GM12878 (cell line): ENCODE results near the gene CFAP97. TPM values are rescaled to one million over a fixed set of nuclear protein-coding genes. Genes with fewer than 3 reads are reported as not detected.
A peak's percentile ranks its signal among the peaks of the same experiment; 100 is the strongest.

Source experiments
- ATAC-seq: fragments of 200-7000 bp; cut with Tn5 transposase; 3 replicates; pipeline ENCODE4 v1.9.1; 2020; ENCODE audit warnings: mild to moderate bottlenecking, moderate library complexity
- BruUV-seq: library from RNA; stranded (reverse); fragments of 400-500 nt; replicated peaks from 2 replicates; lab custom pipeline; 2021; lab: Mats Ljungman, UMichigan
- CTCF ChIA-PET: fragments of 300-600 bp; sonication (Branson Sonifier 250); formaldehyde crosslinking; extraction: SDS; loops from one replicate; lab custom pipeline; 2021; ENCODE audit warnings: inconsistent platforms; lab: Yijun Ruan, JAX
- POLR2A ChIA-PET: fragments of 350-600 bp; formaldehyde crosslinking; extraction: SDS; loops from one replicate; lab custom pipeline; 2021; ENCODE audit warnings: inconsistent platforms; lab: Charles Lee
- RAD21 ChIA-PET: fragments of 300-600 bp; sonication (Branson Sonifier 250); formaldehyde crosslinking; loops from one replicate; lab custom pipeline; 2023; ENCODE audit warnings: antibody characterized with exemption; ENCODE audit not compliant: unreplicated experiment; lab: Charles Lee
- SMC1A ChIA-PET: fragments of 300-600 bp; sonication (Branson Sonifier 250); formaldehyde crosslinking; loops from one replicate; lab custom pipeline; 2023; ENCODE audit not compliant: unreplicated experiment, uncharacterized antibody; lab: Charles Lee
- DNase-seq: peaks from one replicate; pipeline ENCODE4 v3.0.0-alpha.2; 2011; ENCODE audit warnings: low read depth, low spot score
- FAIRE-seq: peaks from 3 replicates; lab custom pipeline; 2011; peaks lifted over from hg19 to GRCh38; lab: Jason Lieb, UNC
- H2AFZ ChIP-seq: 2 replicates; pipeline ENCODE4 v1.6.0; 2011; ENCODE audit warnings: low read depth, low read length, control low read depth; ENCODE audit not compliant: control insufficient read depth
- H3K27ac ChIP-seq: 2 replicates; pipeline ENCODE4 v1.5.1; 2011; ENCODE audit warnings: control low read depth; ENCODE audit not compliant: control insufficient read depth, insufficient read depth
- H3K27me3 ChIP-seq, 2 experiments: replicated peaks in 1 of 2; 2 replicates each; pipeline versions ENCODE4 v1.6.0 to v1.6.1; 2011; ENCODE audit warnings: low read length in 1 of 2; ENCODE audit not compliant: control insufficient read depth in 2 of 2, insufficient read depth in 2 of 2
- H3K36me3 ChIP-seq, 2 experiments: 2 replicates each; pipeline ENCODE4 v1.5.1; 2011; ENCODE audit warnings: low read length in 1 of 2; ENCODE audit not compliant: control insufficient read depth in 2 of 2, insufficient read depth in 2 of 2
- H3K4me1 ChIP-seq: 2 replicates; pipeline ENCODE4 v1.6.1; 2011; ENCODE audit warnings: mild to moderate bottlenecking, low read length, moderate library complexity, mixed read lengths; ENCODE audit not compliant: control insufficient read depth, insufficient read depth
- H3K4me2 ChIP-seq: 2 replicates; pipeline ENCODE4 v1.6.0; 2011; ENCODE audit warnings: control low read depth; ENCODE audit not compliant: control insufficient read depth, insufficient read depth
- H3K4me3 ChIP-seq: fragments of 200-600 bp; sonication (generic); 2 replicates; pipeline ENCODE4 v1.5.1; 2016
- H3K79me2 ChIP-seq: 2 replicates; pipeline ENCODE4 v1.6.0; 2011; ENCODE audit warnings: low read length; ENCODE audit not compliant: control insufficient read depth, insufficient read depth
- H3K9ac ChIP-seq: 2 replicates; pipeline ENCODE4 v1.8.0; 2011; ENCODE audit warnings: low read length, control low read depth, mixed read lengths; ENCODE audit not compliant: control insufficient read depth, insufficient read depth
- H3K9me3 ChIP-seq: replicated peaks from 3 replicates; pipeline ENCODE4 v1.5.1; 2011; ENCODE audit warnings: mild to moderate bottlenecking, low read length; ENCODE audit not compliant: control insufficient read depth, insufficient read depth
- H4K20me1 ChIP-seq: 2 replicates; pipeline ENCODE4 v1.6.0; 2011; ENCODE audit not compliant: control insufficient read depth, insufficient read depth
- CHD1 ChIP-seq: IDR thresholded peaks from 2 replicates; pipeline ENCODE4 v1.6.1; 2012; ENCODE audit warnings: low read depth, low read length, improper control_type of control experiment
- CHD2 ChIP-seq: IDR thresholded peaks from 2 replicates; pipeline ENCODE4 v1.6.1; 2011; ENCODE audit warnings: low read depth, low read length, improper control_type of control experiment, borderline replicate concordance
- CTCF ChIP-seq, 3 experiments: IDR thresholded peaks in 2 of 3; conservative IDR thresholded peaks in 1 of 3; 2 replicates each; pipeline ENCODE4 v1.5.1; 2011; ENCODE audit warnings: low read depth in 3 of 3, low read length in 3 of 3, mild to moderate bottlenecking in 3 of 3, control low read depth in 2 of 3, moderate library complexity in 2 of 3, inconsistent platforms in 1 of 3, mixed read lengths in 1 of 3; ENCODE audit not compliant: control insufficient read depth in 2 of 3, insufficient read depth in 1 of 3; ENCODE audit errors: extremely low read depth in 1 of 3
- E4F1 ChIP-seq: fragments of 450-650 bp; IDR thresholded peaks from 2 replicates; pipeline ENCODE4 v1.6.1; 2018; ENCODE audit warnings: borderline replicate concordance, mild to moderate bottlenecking; ENCODE audit not compliant: partially characterized antibody
- FOXM1 ChIP-seq: IDR thresholded peaks from 2 replicates; pipeline ENCODE4 v1.6.1; 2012; ENCODE audit warnings: low read depth, mild to moderate bottlenecking, inconsistent platforms, low read length, moderate library complexity
- PAX8 ChIP-seq: fragments of 450-650 bp; IDR thresholded peaks from 2 replicates; pipeline ENCODE4 v1.6.1; 2017; ENCODE audit warnings: mild to moderate bottlenecking, moderate library complexity
- RAD21 ChIP-seq: IDR thresholded peaks from 2 replicates; pipeline ENCODE4 v1.6.1; 2011; ENCODE audit warnings: mild to moderate bottlenecking, low read depth, low read length, moderate library complexity; ENCODE audit not compliant: insufficient read depth
- RB1 ChIP-seq: fragments of 450-650 bp; formaldehyde crosslinking; IDR thresholded peaks from 2 replicates; pipeline ENCODE4 v1.6.1; 2017; ENCODE audit warnings: mild to moderate bottlenecking, borderline replicate concordance
- SMC3 ChIP-seq: IDR thresholded peaks from 2 replicates; pipeline ENCODE4 v1.6.1; 2011; ENCODE audit warnings: low read length, improper control_type of control experiment, borderline replicate concordance
- SPI1 ChIP-seq: IDR thresholded peaks from 2 replicates; pipeline ENCODE4 v1.6.1; 2011; ENCODE audit warnings: low read depth, mild to moderate bottlenecking, low read length, moderate library complexity, borderline replicate concordance; ENCODE audit not compliant: insufficient read depth
- SREBF2 ChIP-seq: IDR thresholded peaks from 2 replicates; pipeline ENCODE4 v1.6.1; 2012; ENCODE audit warnings: mild to moderate bottlenecking, low read length
- ZBTB4 ChIP-seq: fragments of 450-650 bp; formaldehyde crosslinking; IDR thresholded peaks from 2 replicates; pipeline ENCODE4 v1.4.0; 2022; ENCODE audit warnings: mild to moderate bottlenecking, moderate library complexity
- ZNF24 ChIP-seq: fragments of 450-650 bp; IDR thresholded peaks from 2 replicates; pipeline ENCODE4 v1.6.1; 2017; ENCODE audit warnings: antibody characterized with exemption, mild to moderate bottlenecking
- WGBS: methylation state at CpG from one replicate; pipeline ENCODE4 v1.1.6; 2016; ENCODE audit warnings: low lambda C conversion rate; ENCODE audit not compliant: insufficient replicate concordance, insufficient coverage; ENCODE audit errors: missing lambda C conversion rate; 5-methylcytosine and 5-hydroxymethylcytosine counted together
- in situ Hi-C: fragments of 300-500 bp; cut with MboI; formaldehyde crosslinking; loops from 9 replicates; pipeline ENCODE4 v1.14.3; 2018; ENCODE audit warnings: mixed read lengths
- intact Hi-C: fragments of 100-400 bp; cut with micrococcal nuclease; formaldehyde crosslinking; loops from one replicate; pipeline ENCODE4 v1.14.2; 2022; ENCODE audit not compliant: unreplicated experiment
- polyA plus RNA-seq, 11 experiments: library from polyadenylated mRNA; depleted of rRNA in 4 of 11; unstranded in 6 of 11; stranded (reverse) in 5 of 11; fragments of >200 nt; fragmentation: Nextera tagmentation in 4 of 11; fragmentation: Illumina TruSeq in 1 of 11; extraction: Ambion mirVana in 4 of 11; extraction: Trizol in 1 of 11; gene quantifications; 1 replicate in 1 of 11; 2 replicates in 10 of 11; pipeline versions ENCODE4 v1.2.1 to v1.2.3, GENCODE V29; 2011 to 2016; ENCODE audit warnings: inconsistent platforms in 2 of 11, missing spikeins in 2 of 11, low read depth in 1 of 11
- total RNA-seq, 4 experiments: library from RNA; depleted of rRNA in 3 of 4; stranded (reverse); fragments of >200 nt in 3 of 4; fragmentation: Illumina TruSeq in 1 of 4; extraction: Trizol in 1 of 4; gene quantifications; 2 replicates each; pipeline versions ENCODE4 v1.2.1 to v1.2.3, GENCODE V29; 2013 to 2021

CFAP97 gene
- total and polyA plus RNA-seq, 10 of the 15 experiments (the other 5 are each of a cell fraction or from before 2014, with no cell fraction given): 26.4 to 62.7 (median 48.0) TPM

GRCh38 chr4:185134307-185134869, 69.4 kb downstream of the CFAP97 start:
- ChIA-PET CTCF (interaction anchor here (0.6 to 2.7 kb wide), 47 partner anchors 8 to 1294 kb away, joined by 3 to 82 read pairs (median 5); partner anchors contain the start of gene SLC25A4), SMC1A (interaction anchor here (0.6 to 2.0 kb wide), 24 partner anchors 9 to 438 kb away, joined by 3 to 27 read pairs (median 4); partner anchors contain the start of gene SLC25A4), RAD21 (interaction anchor here (0.6 to 3.1 kb wide), 24 partner anchors 9 to 1294 kb away, joined by 3 to 45 read pairs (median 4); partner anchors contain the start of gene SLC25A4), POLR2A (interaction anchor here (1.0 kb wide), 1 partner anchor 97 kb away, joined by 3 read pairs; no protein-coding TSS in a partner anchor)
- Histone ChIP-seq H3K4me2 (no peak overlapping the region), H3K9ac (no peak overlapping the region), H3K4me3 (no peak overlapping the region), H3K27ac (no peak overlapping the region), H3K36me3 (no peaks in the 10 kb centered on the region), H3K79me2 (no peaks in the 10 kb centered on the region), H3K4me1 (no peaks in the 10 kb centered on the region), H3K9me3 (no peaks in the 10 kb centered on the region), H4K20me1 (no peaks in the 10 kb centered on the region), H3K27me3 (no peaks in the 10 kb centered on the region; a peak in 1 of 4 replicates), H2AFZ (no peak overlapping the region)
- ATAC-seq: peak; percentile 91
- in situ Hi-C loops (loop anchor here (10.0 kb wide), 1 partner anchor 130 kb away; no protein-coding TSS in a partner anchor), intact Hi-C loops (loop anchor here (1.0 to 10.0 kb wide), 4 partner anchors 50 to 390 kb away; no protein-coding TSS in a partner anchor)
- 32% methylated on average over 3 of the region's 3 CpGs for WGBS
- no peak for DNase-seq
- no TSS peak for BruUV-seq
- peak; percentile 65 for FAIRE-seq
- no peak for TF ChIP-seq FOXM1
- TF ChIP-seq SREBF2: no peak
- TF ChIP-seq SPI1: no peak
- no peak for TF ChIP-seq CHD2
- TF ChIP-seq PAX8: no peak
- peak; percentile 69; the same call in 1 of the 2 replicates for TF ChIP-seq SMC3
- peak; percentile 69 to 83 (median 81) for TF ChIP-seq CTCF (IDR thresholded peaks at IDR 0.05 in 2 of 3, conservative IDR thresholded peaks at IDR 0.05 in 1 of 3; ENCODE audit: control insufficient read depth in 2 of 3, extremely low read depth in 1 of 3, insufficient read depth in 1 of 3, low read depth in 3 of 3, low read length in 3 of 3)
- TF ChIP-seq RAD21: peak; percentile 79
- TF ChIP-seq ZNF24: peak; percentile 93
- TF ChIP-seq ZBTB4 (CRISPR knock-in tag): no peak
- no peak for TF ChIP-seq CHD1
- 0 out of 2 replicates have a peak, but pooled peaks have one; percentile 10 for TF ChIP-seq RB1
- TF ChIP-seq E4F1: no peak
